ENCODE measurements around the gene OLFML1. TPM values are rescaled to one million over a fixed set of nuclear protein-coding genes. Genes with fewer than 3 reads are reported as not detected.

The OLFML1 gene
- not detected for total RNA-seq

DNA sequence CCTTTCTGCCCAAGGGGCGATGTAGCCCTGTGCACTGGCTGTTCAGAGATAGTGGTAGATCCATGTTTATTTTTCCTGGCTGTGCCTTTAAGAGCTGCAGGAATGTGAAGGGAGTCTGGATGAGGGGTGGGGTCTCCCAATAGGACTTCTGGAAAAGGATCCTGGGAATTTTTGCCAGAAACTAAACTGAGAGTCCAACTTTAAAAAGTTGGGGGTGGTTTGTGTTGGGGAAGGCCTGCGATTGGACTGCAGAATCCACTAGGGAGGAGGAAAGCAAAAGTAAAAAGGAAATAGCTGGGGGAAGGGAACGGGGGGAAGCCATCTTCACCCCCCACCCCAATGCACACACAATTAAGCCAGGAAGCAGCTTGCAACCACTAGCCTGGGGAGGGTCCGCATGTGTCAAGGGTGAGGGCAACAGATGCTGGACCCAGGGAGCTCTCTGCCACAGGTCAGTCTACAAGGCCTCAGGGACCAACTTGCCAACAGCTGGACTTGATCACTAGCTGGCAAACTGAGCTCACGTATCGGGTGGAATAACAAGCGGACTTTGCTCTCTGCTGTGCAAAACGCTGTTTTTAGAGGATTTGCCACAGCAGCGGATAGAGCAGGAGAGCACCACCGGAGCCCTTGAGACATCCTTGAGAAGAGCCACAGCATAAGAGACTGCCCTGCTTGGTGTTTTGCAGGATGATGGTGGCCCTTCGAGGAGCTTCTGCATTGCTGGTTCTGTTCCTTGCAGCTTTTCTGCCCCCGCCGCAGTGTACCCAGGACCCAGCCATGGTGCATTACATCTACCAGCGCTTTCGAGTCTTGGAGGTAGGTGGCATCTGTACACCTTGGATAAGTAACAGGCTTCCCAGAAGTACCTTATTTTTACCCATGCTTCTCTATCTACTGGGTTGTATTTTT, at the start of gene OLFML1:
Gene OLFML1, plus strand, starts transcription at position 321 of the 912 bp plus-strand sequence. Its CDS starts 370 bp downstream, at position 691.
- Mint-ChIP-seq H3K27me3 (ENCODE audit: low read depth) (no peaks in the 10 kb centered on the region), H3K4me3 (no peak within 1 kb of the TSS), H3K9me3 (no peaks in the 10 kb centered on the region), H3K36me3 (ENCODE audit: insufficient read depth) (no peaks in the 10 kb centered on the region), H3K4me1 (ENCODE audit: low read depth) (no peaks in the 10 kb centered on the region)
- no peak for DNase-seq
- ATAC-seq = no peak

DNA sequence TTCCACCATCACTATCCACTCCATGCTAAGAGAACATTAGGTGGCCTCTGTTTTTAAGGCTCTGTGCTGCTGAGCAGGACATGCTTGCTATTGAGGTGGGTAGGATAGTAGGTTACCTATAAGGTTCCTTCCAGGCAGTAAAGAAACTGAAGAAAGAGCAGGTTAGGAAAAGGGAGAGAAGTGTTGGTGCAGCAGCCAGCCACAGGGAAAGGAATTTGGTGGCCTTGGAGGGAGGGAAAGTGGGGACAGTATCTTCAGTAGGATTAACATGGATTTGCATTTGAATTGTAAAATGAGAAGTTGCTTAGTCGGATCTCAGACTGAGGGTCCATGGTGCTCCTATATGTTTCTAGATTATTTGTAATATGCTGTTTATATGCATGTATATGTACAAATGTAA, 49.2 kb upstream of the OLFML1 start:
- no peak for ATAC-seq
- Mint-ChIP-seq H3K4me3 (peak overlapping the region; percentile 31), H3K9me3 (no peaks in the 10 kb centered on the region), H3K27me3 (ENCODE audit: low read depth) (no peaks in the 10 kb centered on the region), H3K4me1 (ENCODE audit: low read depth) (peaks cover 21% of the 10 kb centered on the region), H3K36me3 (ENCODE audit: insufficient read depth) (no peaks in the 10 kb centered on the region)
- DNase-seq = no peak

DNA sequence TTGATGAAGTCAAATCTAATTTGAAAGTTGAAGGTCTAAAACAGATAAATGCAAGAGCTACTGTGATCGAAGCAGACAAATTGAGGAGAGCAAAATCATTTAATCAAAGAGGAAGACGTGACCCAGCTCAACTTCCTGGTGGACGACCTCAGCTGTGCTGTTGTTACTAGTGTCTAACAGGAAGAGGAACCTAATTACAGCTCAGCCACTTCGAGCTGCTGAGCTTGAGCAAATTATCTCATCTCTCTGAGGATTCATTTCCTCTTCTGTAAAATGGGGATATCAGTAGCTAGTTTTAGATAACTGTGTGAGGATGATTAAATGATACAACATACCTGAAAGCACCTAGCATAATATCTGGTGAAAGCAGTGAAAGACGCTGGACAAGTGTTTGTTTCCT, 48.6 kb upstream of the OLFML1 start:
- H3K4me1 Mint-ChIP-seq (ENCODE audit: low read depth) = peaks cover 21% of the 10 kb centered on the region

GRCh38 chr11:7437696-7438095, 47.6 kb upstream of the OLFML1 start:
- Mint-ChIP-seq H3K4me3 (no peak overlapping the region), H3K9me3 (no peaks in the 10 kb centered on the region), H3K4me1 (ENCODE audit: low read depth) (peaks cover 21% of the 10 kb centered on the region), H3K27me3 (ENCODE audit: low read depth) (no peaks in the 10 kb centered on the region), H3K36me3 (ENCODE audit: insufficient read depth) (no peaks in the 10 kb centered on the region)
- no peak for DNase-seq
- no peak for ATAC-seq

More for the DNA sequence above, 48.6 kb upstream of the OLFML1 start:
- Mint-ChIP-seq H3K4me3 (peak overlapping the region; percentile 31), H3K9me3 (no peaks in the 10 kb centered on the region), H3K36me3 (ENCODE audit: insufficient read depth) (no peaks in the 10 kb centered on the region), H3K27me3 (ENCODE audit: low read depth) (no peaks in the 10 kb centered on the region)
- ATAC-seq (no peak), DNase-seq (no peak)

GRCh38 chr11:7439746-7440320, 45.5 kb upstream of the OLFML1 start:
- Mint-ChIP-seq H3K36me3 (ENCODE audit: insufficient read depth) (no peaks in the 10 kb centered on the region), H3K9me3 (no peaks in the 10 kb centered on the region), H3K4me3 (no peak overlapping the region), H3K27me3 (ENCODE audit: low read depth) (no peaks in the 10 kb centered on the region), H3K4me1 (ENCODE audit: low read depth) (peaks cover 21% of the 10 kb centered on the region)
- no peak for ATAC-seq
- DNase-seq = no peak

GRCh38 chr11:7442588-7443215, 42.6 kb upstream of the OLFML1 start:
- peak; percentile 69 to 70 for ATAC-seq
- H3K9me3 Mint-ChIP-seq = no peaks in the 10 kb centered on the region
- H3K27me3 Mint-ChIP-seq (ENCODE audit: low read depth) = no peaks in the 10 kb centered on the region
- H3K4me1 Mint-ChIP-seq (ENCODE audit: low read depth) = peaks cover under 1% of the 10 kb centered on the region
- DNase-seq = peak; percentile 59
- no peaks in the 10 kb centered on the region for H3K36me3 Mint-ChIP-seq (ENCODE audit: insufficient read depth)
- no peak overlapping the region for H3K4me3 Mint-ChIP-seq

DNA sequence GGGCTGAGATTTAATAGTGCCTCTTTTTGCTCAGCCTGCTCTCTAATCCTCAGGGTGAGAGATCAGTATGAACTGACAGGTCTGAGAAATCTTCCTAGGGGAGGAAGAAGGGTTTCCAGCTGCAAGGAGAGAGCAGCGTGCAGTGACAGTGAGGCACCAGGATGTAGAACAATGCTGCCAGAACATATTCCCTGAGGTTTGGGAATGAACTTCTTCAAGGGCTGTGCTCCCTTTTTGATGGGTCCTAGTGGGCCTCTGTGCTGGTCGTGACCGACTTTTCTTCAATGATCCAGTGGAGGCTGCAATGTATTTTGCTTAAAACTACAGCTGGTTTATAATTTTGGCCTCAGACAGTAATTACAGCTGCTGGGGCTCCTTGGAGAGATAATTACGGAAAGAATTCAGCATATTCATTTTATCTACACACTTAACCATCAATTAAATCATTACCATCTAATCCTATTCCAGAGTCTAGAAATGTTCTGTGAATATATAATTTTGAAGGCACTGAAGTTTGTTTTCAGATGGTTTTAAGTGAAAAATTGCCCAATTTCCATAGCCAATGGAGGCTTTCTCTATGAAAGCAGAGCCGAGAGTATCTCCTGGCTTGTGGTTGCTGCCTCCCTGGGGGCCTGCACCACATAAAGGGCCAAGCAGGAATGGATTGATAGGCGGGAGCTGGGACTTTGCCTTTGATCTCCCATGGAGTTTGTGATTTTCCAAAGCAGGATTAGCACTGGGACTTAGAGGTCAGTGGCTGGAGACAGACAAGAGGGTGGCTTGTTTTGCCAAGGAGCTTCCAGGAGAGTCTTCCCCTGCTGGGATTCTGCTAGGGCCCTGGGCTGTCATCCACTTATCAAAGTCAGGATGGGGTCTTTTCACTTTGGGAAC, 41.0 kb upstream of the OLFML1 start:
- no peaks in the 10 kb centered on the region for H3K4me1 Mint-ChIP-seq (ENCODE audit: low read depth)
- no peaks in the 10 kb centered on the region for H3K9me3 Mint-ChIP-seq
- ATAC-seq (no peak), DNase-seq (no peak)
- H3K4me3 Mint-ChIP-seq = no peak overlapping the region
- no peaks in the 10 kb centered on the region for H3K36me3 Mint-ChIP-seq (ENCODE audit: insufficient read depth)
- no peaks in the 10 kb centered on the region for H3K27me3 Mint-ChIP-seq (ENCODE audit: low read depth)

DNA sequence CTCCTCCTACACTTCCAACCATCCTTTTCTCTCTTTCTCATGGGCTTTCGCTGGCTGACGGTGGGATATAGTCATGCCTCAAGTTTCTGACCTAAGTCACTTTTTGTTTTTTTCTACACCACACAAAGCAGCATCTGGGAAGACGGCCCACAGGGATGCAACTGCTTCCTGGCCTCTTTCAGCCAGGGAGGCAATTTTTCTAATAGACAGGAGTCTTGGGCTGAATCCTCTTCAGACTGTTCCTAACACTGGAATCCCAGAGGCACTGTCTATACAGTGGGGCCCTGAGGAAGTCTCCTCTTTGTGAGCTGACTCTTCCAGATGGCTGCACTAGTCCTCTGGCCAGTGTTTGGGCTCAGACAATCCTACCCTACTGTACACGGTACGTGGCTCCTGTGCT, 39.7 kb upstream of the OLFML1 start:
- no peak overlapping the region for H3K4me3 Mint-ChIP-seq
- no peaks in the 10 kb centered on the region for H3K27me3 Mint-ChIP-seq (ENCODE audit: low read depth)
- no peaks in the 10 kb centered on the region for H3K9me3 Mint-ChIP-seq
- no peaks in the 10 kb centered on the region for H3K36me3 Mint-ChIP-seq (ENCODE audit: insufficient read depth)
- ATAC-seq (no peak), DNase-seq (no peak)
- no peaks in the 10 kb centered on the region for H3K4me1 Mint-ChIP-seq (ENCODE audit: low read depth)

DNA sequence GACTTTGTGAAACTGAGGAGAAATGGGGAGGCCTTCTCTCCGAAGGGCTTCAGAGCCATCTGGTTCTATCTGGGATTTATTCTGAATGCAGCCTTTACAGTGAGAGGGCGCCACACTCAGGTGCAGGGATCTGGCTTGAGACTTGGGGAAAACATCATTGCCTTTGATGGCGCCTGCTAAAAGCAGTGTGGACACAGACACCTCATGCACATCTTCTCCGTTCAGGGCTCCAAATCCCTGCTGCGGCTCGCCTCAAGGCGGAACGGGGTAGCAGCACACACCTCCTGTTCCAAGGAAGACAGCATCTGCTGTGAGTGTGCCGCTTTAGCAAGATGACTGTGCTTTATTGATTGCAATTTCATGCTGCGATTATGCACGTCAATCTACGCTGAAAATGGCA, 37.1 kb upstream of the OLFML1 start:
- no peaks in the 10 kb centered on the region for H3K9me3 Mint-ChIP-seq
- H3K36me3 Mint-ChIP-seq (ENCODE audit: insufficient read depth) = no peaks in the 10 kb centered on the region
- H3K4me3 Mint-ChIP-seq = no peak overlapping the region
- no peaks in the 10 kb centered on the region for H3K4me1 Mint-ChIP-seq (ENCODE audit: low read depth)
- no peak for ATAC-seq
- no peak for DNase-seq
- H3K27me3 Mint-ChIP-seq (ENCODE audit: low read depth) = no peaks in the 10 kb centered on the region

GRCh38 chr11:7449211-7449840, 36.0 kb upstream of the OLFML1 start:
- no peak overlapping the region for H3K4me3 Mint-ChIP-seq
- ATAC-seq = no peak
- no peaks in the 10 kb centered on the region for H3K9me3 Mint-ChIP-seq
- H3K4me1 Mint-ChIP-seq (ENCODE audit: low read depth) = no peaks in the 10 kb centered on the region
- H3K27me3 Mint-ChIP-seq (ENCODE audit: low read depth) = no peaks in the 10 kb centered on the region
- no peaks in the 10 kb centered on the region for H3K36me3 Mint-ChIP-seq (ENCODE audit: insufficient read depth)
- no peak for DNase-seq

DNA sequence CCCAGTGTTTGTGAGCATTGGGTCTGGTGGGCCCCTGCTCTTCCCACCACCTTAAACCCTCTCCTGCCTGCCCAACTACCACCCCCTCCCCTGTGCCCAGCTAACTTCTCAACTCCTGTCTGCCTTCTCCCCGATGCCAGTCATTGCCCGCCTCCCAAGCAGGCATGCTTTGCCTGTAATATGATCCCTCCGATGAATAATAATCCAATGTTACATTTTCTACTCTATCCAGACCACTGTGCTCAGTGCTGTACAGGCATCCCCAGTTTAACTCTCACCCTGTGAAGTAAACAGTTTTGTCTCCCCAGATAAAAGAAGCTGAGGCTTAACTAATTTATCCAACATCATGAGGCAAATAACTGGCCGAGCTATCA, 35.5 kb upstream of the OLFML1 start:
- H3K4me3 Mint-ChIP-seq = no peak overlapping the region
- no peaks in the 10 kb centered on the region for H3K27me3 Mint-ChIP-seq (ENCODE audit: low read depth)
- H3K4me1 Mint-ChIP-seq (ENCODE audit: low read depth) = no peaks in the 10 kb centered on the region
- ATAC-seq (no peak), DNase-seq (no peak)
- no peaks in the 10 kb centered on the region for H3K36me3 Mint-ChIP-seq (ENCODE audit: insufficient read depth)
- no peaks in the 10 kb centered on the region for H3K9me3 Mint-ChIP-seq

- no peak for DNase-seq
- Mint-ChIP-seq H3K27me3 (ENCODE audit: low read depth) (no peaks in the 10 kb centered on the region), H3K4me1 (ENCODE audit: low read depth) (no peaks in the 10 kb centered on the region), H3K9me3 (no peaks in the 10 kb centered on the region), H3K36me3 (ENCODE audit: insufficient read depth) (no peaks in the 10 kb centered on the region), H3K4me3 (no peak overlapping the region)
- no peak for ATAC-seq
These were observed 34.5 kb upstream of the OLFML1 start for GRCh38 chr11:7450836-7451235.

- no peak overlapping the region for H3K4me3 Mint-ChIP-seq
- ATAC-seq (no peak), DNase-seq (no peak)
- no peaks in the 10 kb centered on the region for H3K27me3 Mint-ChIP-seq (ENCODE audit: low read depth)
- H3K36me3 Mint-ChIP-seq (ENCODE audit: insufficient read depth) = no peaks in the 10 kb centered on the region
- H3K9me3 Mint-ChIP-seq = no peaks in the 10 kb centered on the region
- H3K4me1 Mint-ChIP-seq (ENCODE audit: low read depth) = no peaks in the 10 kb centered on the region
These were observed 33.8 kb upstream of the OLFML1 start for GRCh38 chr11:7451520-7451919.
